Motor neuron (in vitro differentiated cells): Measurements from ENCODE around the gene IL37. TPM values are rescaled to one million over a fixed set of nuclear protein-coding genes. Genes with fewer than 3 reads are reported as not detected.
"Not testable (repeated sequence)": the region's sequence is repeated elsewhere in the genome, so short reads cannot be mapped to it uniquely, and the experiment has no call there.

Experiments used
- ATAC-seq, 8 experiments: fragments of 200-7000 bp; cut with Tn5 transposase; replicated peaks in 6 of 8; 2 replicates each; pipeline ENCODE4 v1.8.0; 2021; ENCODE audit warnings: mild to moderate bottlenecking in 8 of 8, moderate library complexity in 8 of 8
- H3K27ac ChIP-seq, 2 donors: fragments of 250-450 bp; sonication (Bioruptor Pico); 2 replicates each; pipeline ENCODE4 v1.9.0; 2021; ENCODE audit warnings: antibody characterized with exemption in 2 of 2, mild to moderate bottlenecking in 2 of 2, moderate library complexity in 1 of 2
- H3K4me1 ChIP-seq, 2 donors: fragments of 250-450 bp; sonication (Bioruptor Pico); replicated peaks in 1 of 2; 2 replicates each; pipeline ENCODE4 v1.6.1; 2021; ENCODE audit warnings: antibody characterized with exemption in 2 of 2, mild to moderate bottlenecking in 2 of 2, moderate library complexity in 1 of 2
- H3K4me3 ChIP-seq, 5 donors: fragments of 250-450 bp; sonication (Bioruptor Pico); 2 replicates each; pipeline ENCODE4 v1.9.0; 2021; ENCODE audit warnings: antibody characterized with exemption in 5 of 5, mild to moderate bottlenecking in 5 of 5, moderate library complexity in 4 of 5
- WGBS, 10 experiments: fragments of 450-650 bp; shearing (Covaris generic); methylation state at CpG; one replicate each; pipeline ENCODE4 v1.0.0; 2022; 5-methylcytosine and 5-hydroxymethylcytosine counted together
- in situ Hi-C, 9 experiments: fragments of 400-800 bp; cut with MboI; loops; one replicate each; pipeline ENCODE4 v1.15.0; 2021; ENCODE audit warnings: low sequenced_read_pairs in 9 of 9, low pct_unique_long_range_greater_than_20kb in 2 of 9; ENCODE audit not compliant: unreplicated experiment in 9 of 9
- total RNA-seq, 8 experiments: library from RNA; unstranded; fragments of 300-600 nt; gene quantifications; 2 replicates each; pipeline versions ENCODE4 v1.2.3 to v1.2.4, GENCODE V29; 2022

IL37 gene
- total RNA-seq, 8 experiments from 2014 or later = not detected

- in situ Hi-C loops = no loop called here
- Histone ChIP-seq H3K27ac (no peak overlapping the region), H3K4me1 (no peaks in the 10 kb centered on the region), H3K4me3 (no peak overlapping the region)
- ATAC-seq = no peak
- 49 to 97% (median 62%) methylated on average over 3 to 4 of the region's 5 CpGs; no CpG with 5 or more reads in 7 of the 10 experiments for WGBS, 10 experiments
Measured at GRCh38 chr2:112917856-112918255, 6.9 kb downstream of the IL37 start.

DNA sequence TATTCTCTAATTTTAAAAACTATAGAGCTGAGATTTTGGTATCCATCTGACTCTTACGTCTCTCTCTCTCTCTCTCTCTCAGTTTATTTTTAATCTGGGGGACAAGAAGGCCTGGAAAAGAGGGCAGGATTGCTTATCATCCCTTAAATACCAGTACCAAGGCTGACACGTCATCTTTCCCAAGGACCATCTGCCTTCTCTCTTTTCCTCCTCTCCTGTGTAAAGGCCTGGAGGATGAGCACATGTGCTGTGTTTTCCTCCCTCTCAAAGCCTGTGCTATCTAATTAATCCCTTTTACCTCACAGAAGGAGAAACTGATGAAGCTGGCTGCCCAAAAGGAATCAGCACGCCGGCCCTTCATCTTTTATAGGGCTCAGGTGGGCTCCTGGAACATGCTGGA, 7.3 kb downstream of the IL37 start:
- ATAC-seq = no peak

DNA sequence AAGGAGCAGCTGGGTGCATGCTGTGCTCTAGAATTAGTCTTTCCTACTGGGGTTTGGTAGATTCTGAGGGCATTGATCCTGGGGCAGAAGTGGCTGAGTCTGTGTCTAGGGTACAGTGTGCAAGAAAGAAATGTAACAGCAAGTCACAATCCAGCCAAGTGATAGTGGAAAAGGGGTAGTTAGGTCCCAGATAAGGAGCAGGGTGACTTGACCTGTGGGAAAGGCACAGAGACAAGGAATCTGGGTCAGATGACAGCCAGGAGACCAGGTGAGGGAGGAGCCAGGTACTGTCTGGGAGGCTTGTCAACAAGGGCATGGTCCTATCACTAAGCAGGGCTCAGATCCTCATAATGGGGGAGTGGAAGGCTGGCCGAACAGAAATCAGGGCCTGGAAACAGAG, 8.1 kb downstream of the IL37 start:
- H3K27ac ChIP-seq = no peak overlapping the region
- ATAC-seq = no peak
- H3K4me1 ChIP-seq = no peaks in the 10 kb centered on the region
- in situ Hi-C loops = no loop called here
- WGBS, 10 experiments = 20 to 67% (median 57%) methylated on average over 1 of the region's 1 CpG; no CpG with 5 or more reads in 7 of the 10 experiments
- no peak overlapping the region for H3K4me3 ChIP-seq

More for the DNA sequence above, 7.3 kb downstream of the IL37 start:
- in situ Hi-C loops = no loop called here
- Histone ChIP-seq H3K4me1 (no peaks in the 10 kb centered on the region), H3K27ac (no peak overlapping the region), H3K4me3 (no peak overlapping the region)
- WGBS, 10 experiments = 40 to 100% (median 80%) methylated on average over 1 to 4 of the region's 4 CpGs

DNA sequence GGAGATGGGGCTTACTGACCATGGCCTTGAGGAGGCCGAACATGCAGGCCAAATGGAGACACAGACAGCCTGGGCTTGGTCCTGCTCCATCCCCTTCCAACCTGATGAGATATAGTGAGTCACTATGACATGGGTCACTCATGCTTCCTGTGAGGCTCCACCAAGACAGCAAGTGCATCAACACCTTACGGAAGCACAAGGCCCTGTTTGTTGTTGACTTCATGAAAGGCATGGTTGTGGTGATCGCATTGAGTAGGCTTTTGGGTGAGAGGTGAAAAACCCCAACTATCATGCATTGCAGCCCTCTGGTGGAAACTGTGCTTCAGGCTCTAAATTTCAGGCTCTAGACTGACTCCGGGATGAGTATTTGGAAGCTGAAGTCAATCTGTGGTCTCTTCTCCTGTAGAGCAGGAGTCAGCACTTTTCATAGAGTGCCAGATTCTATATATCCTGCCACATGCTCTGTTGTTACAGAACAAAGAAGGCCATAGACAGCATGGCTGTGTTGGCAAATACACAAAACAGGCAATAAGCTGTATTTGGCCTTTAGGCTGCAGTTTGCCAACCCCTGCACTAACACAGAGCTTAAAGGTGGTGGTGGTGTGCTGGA, 10.1 kb downstream of the IL37 start:
- 20 to 80% (median 51%) methylated on average over 1 to 3 of the region's 4 CpGs; no CpG with 5 or more reads in 4 of the 10 experiments for WGBS, 10 experiments
- in situ Hi-C loops = no loop called here
- H3K4me3 ChIP-seq = no peak overlapping the region
- no peaks in the 10 kb centered on the region for H3K4me1 ChIP-seq
- ATAC-seq = peak in 2 of 8 experiments; percentile 49 to 53
- no peak overlapping the region for H3K27ac ChIP-seq

- no peaks in the 10 kb centered on the region for H3K4me1 ChIP-seq
- ATAC-seq = no peak
- H3K4me3 ChIP-seq = no peak overlapping the region
- in situ Hi-C loops = no loop called here
- H3K27ac ChIP-seq = no peak overlapping the region
- WGBS, 10 experiments = 50 to 100% (median 71%) methylated on average over 1 of the region's 1 CpG; no CpG with 5 or more reads in 5 of the 10 experiments
Measured at GRCh38 chr2:112921982-112922381, 11.0 kb downstream of the IL37 start.

DNA sequence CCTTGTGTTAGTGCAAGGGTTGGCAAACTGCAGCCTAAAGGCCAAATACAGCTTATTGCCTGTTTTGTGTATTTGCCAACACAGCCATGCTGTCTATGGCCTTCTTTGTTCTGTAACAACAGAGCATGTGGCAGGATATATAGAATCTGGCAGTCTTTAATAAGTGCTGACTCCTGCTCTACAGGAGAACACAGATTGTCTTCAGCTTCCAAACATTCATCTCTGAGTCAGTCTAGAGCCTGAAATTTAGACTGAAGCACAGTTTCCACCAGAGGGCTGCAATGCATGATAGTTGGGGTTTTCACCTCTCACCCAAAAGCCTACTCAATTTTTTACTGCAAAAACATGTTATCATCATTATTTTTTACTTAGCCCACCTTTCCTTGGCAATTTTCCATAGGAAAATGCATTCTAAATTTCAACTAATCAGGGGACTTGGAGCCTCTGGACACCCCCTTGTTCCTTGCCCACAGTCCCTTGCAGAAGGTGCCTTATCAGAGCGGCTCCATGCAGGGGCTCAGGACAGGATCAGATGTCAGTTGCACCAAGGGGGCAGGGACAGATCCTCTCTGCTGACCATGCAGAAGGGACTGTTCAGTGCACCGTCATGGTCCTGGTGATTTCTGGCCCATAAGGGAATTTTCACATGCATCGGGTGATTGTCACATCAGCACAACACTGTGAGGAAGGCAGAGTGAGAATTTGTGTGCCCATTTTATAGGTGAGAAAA, 12.4 kb downstream of the IL37 start:
- Histone ChIP-seq H3K4me1 (no peaks in the 10 kb centered on the region), H3K27ac (no peak overlapping the region), H3K4me3 (no peak overlapping the region)
- no peak for ATAC-seq
- in situ Hi-C loops = no loop called here
- WGBS, 10 experiments = 80 to 100% (median 83%) methylated on average over 1 to 3 of the region's 3 CpGs; no CpG with 5 or more reads in 5 of the 10 experiments

DNA sequence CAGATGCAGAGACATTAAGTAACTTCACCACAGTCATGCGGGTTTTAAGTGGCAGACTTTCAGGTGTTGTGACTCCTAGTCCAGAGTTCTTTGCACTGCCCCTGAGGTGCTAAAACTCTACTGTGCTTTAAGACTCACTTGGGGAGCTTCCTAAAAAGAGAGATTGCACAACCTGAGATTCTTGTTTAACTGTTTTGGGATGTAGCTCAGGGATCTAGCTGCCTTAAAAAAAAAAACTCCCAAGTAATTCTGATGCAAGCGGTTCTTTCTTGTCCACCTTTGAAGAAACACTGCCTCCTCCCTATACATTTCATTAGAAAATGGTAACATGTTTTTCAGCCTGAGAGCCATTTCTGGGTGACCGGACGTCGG, 13.0 kb downstream of the IL37 start:
- Histone ChIP-seq H3K27ac (no peak overlapping the region), H3K4me1 (no peaks in the 10 kb centered on the region), H3K4me3 (no peak overlapping the region)
- 53 to 100% (median 93%) methylated on average over 1 to 4 of the region's 5 CpGs; no CpG with 5 or more reads in 3 of the 10 experiments for WGBS, 10 experiments
- in situ Hi-C loops = no loop called here
- ATAC-seq = no peak

DNA sequence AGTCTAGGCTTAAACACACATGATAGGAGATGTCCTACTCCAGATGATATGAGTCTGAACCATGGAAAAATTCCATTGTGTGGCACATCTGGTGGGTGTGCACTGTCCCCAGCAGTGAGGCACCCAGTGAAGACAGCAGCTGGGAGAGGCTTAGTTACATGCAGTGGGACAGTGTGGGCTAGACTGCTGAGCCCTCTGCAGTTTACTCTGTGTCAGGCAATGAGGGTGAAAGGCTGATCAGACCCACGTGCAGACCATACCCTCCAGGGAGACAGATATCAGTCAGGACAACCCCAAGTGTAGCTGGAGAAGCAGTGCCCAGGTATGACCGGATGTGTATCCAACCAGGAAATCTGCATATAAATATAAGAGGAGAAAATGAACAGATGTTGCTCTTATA, 13.4 kb downstream of the IL37 start:
- no peaks in the 10 kb centered on the region for H3K4me1 ChIP-seq
- in situ Hi-C loops = no loop called here
- no peak overlapping the region for H3K27ac ChIP-seq
- 0 to 89% (median 20%) methylated on average over 1 to 2 of the region's 2 CpGs; no CpG with 5 or more reads in 3 of the 10 experiments for WGBS, 10 experiments
- no peak overlapping the region for H3K4me3 ChIP-seq
- ATAC-seq = peak in 3 of 8 experiments; percentile 19 to 60 (median 26)

DNA sequence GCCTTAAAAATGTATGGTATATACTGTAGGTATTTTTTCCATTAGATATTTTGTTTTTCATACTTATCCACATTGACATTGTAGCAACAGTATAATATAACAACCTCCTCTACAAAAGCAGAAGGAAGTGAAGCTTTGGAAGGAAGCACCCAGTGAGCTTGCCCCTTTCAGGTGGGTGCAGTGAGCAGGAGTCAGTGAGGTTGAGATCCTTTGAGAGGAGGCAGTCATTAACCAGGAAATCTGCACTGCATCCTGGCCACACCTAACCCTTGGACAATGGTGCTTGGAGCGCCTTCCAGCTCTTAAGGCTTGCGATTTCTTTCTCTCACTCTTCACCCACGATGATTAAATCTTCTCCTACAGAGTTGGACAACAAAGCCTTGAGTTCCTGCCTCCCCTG, 13.9 kb downstream of the IL37 start:
- WGBS, 10 experiments = 13 to 92% (median 65%) methylated on average over 1 to 3 of the region's 3 CpGs; no CpG with 5 or more reads in 4 of the 10 experiments
- Histone ChIP-seq H3K4me1 (no peaks in the 10 kb centered on the region), H3K4me3 (no peak overlapping the region), H3K27ac (no peak overlapping the region)
- no peak for ATAC-seq
- in situ Hi-C loops = loop anchor here in 7 of 9 experiments (25.0 kb wide), 4 partner anchors 163 to 313 kb away; partner anchors contain the start of genes CKAP2L (in 3 of the 7) and SLC20A1 (in 1 of the 7)

DNA sequence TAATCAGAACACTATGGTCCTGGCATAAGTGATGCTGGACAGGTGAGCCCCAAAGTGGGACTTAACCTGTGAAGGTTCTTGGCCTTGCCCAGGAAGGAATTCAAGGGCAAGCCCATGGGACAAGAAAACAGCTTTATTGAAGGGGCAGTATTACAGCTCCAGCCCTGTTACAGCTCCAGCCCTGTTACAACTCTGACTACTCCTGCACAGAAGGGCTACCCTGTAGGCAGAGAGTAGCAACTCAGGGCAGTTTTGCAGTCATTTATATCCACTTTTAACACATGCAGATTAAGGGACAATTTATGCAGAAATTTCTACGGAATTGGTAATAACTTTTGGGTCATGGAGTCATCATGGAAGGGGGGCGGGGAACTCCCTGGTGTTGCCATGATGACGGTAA, 15.7 kb downstream of the IL37 start:
- Histone ChIP-seq H3K27ac (no peak overlapping the region), H3K4me1 (no peaks in the 10 kb centered on the region), H3K4me3 (no peak overlapping the region)
- 17 to 77% (median 45%) methylated on average over 1 to 3 of the region's 3 CpGs; no CpG with 5 or more reads in 4 of the 10 experiments for WGBS, 10 experiments
- in situ Hi-C loops = loop anchor here in 7 of 9 experiments (25.0 kb wide), 4 partner anchors 164 to 314 kb away; partner anchors contain the start of genes CKAP2L (in 3 of the 7) and SLC20A1 (in 1 of the 7)
- ATAC-seq = peak in 3 of 8 experiments; percentile 41 to 81 (median 41)

DNA sequence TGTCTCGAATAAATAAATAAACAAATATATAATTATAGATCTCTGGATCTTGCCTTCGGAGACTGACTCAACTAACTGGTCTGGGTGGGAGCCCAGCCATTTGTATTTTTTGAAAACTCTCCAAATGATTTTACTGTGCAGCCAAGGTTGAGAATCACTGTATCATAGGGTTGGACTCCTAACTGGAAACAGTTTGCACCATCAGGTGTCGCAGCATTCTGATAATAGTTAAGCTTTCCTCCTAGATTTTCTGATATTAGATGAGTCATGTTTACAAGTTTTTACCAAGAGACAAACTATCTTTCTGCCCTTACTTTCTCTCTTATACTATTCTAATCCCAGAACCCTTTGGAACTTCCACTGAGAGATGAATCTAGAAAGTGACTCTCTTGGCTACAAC, 16.8 kb downstream of the IL37 start:
- no peak for ATAC-seq
- Histone ChIP-seq H3K27ac (no peak overlapping the region), H3K4me1 (no peaks in the 10 kb centered on the region), H3K4me3 (no peak overlapping the region)
- in situ Hi-C loops = loop anchor here in 7 of 9 experiments (25.0 kb wide), 4 partner anchors 165 to 315 kb away; partner anchors contain the start of genes CKAP2L (in 3 of the 7) and SLC20A1 (in 1 of the 7)
- 20 to 100% (median 70%) methylated on average over 1 to 3 of the region's 3 CpGs for WGBS, 10 experiments

DNA sequence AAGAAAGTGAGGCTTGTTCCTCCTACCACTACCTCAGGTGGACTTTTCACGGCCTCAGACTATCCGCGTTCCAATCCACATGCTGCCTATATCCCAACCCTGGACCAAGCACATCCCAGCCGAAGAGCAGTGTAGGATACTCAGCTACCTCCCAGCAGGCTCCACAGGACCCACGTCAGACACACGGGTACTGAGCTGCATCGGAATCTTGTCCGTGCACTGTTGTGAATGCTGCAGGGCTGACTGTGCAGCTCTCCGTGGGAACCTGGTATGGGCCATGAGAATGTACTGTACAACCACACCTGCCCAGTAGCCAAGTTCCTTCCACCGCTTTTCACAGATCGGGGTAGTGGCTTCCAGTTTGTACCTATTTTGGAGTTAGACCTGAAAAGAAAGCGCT, 22.3 kb downstream of the IL37 start:
- in situ Hi-C loops = loop anchor here in 7 of 9 experiments (25.0 kb wide), 4 partner anchors 171 to 321 kb away; partner anchors contain the start of genes CKAP2L (in 3 of the 7) and SLC20A1 (in 1 of the 7)
- 60 to 100% (median 91%) methylated on average over 1 to 9 of the region's 12 CpGs; no CpG with 5 or more reads in 2 of the 10 experiments for WGBS, 10 experiments
- Histone ChIP-seq H3K27ac (no peak overlapping the region), H3K4me1 (no peaks in the 10 kb centered on the region), H3K4me3 (no peak overlapping the region)
- no peak for ATAC-seq

GRCh38 chr2:112934117-112934516, 23.2 kb downstream of the IL37 start:
- in situ Hi-C loops = loop anchor here in 7 of 9 experiments (25.0 kb wide), 4 partner anchors 172 to 322 kb away; partner anchors contain the start of genes CKAP2L (in 3 of the 7) and SLC20A1 (in 1 of the 7)
- not testable (repeated sequence) for H3K4me3 ChIP-seq, ATAC-seq, H3K4me1 ChIP-seq, H3K27ac ChIP-seq
- no CpG with 5 or more reads among the region's 2 CpGs for WGBS, 10 experiments
